HG02973 (cell line): ENCODE results near the gene UNKL.
"Not testable (repeated sequence)": the region's sequence is repeated elsewhere in the genome, so short reads cannot be mapped to it uniquely, and the experiment has no call there.

Experiments used
- ATAC-seq: cut with Tn5 transposase; IDR thresholded peaks from one replicate; pipeline ENCODE4 v1.9.1; 2021; ENCODE audit warnings: moderate library complexity; ENCODE audit not compliant: unreplicated experiment

The UNKL gene

DNA sequence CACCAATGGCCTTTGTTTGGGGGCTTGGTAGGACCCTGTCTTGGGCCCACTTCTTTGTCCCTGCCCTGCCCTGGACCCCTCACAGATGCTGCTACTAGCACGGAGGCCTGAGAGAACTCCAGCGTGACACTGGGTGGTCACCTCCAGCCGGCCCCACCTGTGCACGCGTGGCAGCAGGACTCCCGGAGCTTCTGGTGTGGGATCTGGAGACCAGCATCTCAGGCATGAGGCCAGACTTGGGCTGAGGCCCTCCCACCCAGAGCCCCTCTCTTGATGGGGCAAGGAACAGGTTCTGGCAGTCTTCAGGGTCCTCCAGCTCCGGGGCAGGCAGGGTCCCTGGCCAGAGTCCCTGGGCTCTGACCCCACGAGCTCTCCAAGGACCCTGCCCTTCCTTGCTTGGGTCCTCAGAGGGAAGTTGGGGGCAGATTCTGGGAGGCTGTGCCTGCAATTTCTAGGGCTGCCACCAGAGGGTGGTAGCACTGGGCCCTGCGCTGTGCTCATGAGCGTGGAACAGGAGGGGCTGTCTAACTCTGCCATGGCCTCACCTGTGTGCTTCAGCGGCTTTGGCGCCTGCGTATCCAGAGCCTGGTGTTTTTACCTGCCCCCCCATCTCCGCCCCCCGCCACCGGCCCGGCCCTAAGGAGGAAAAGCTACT, 84.1 kb downstream of the UNKL start:
- no peak for ATAC-seq

- ATAC-seq: not testable (repeated sequence)
Observed at GRCh38 chr16:1328961-1329360, 85.5 kb downstream of the UNKL start.

GRCh38 chr16:1328136-1328535, 86.4 kb downstream of the UNKL start:
- ATAC-seq: not testable (repeated sequence)

DNA sequence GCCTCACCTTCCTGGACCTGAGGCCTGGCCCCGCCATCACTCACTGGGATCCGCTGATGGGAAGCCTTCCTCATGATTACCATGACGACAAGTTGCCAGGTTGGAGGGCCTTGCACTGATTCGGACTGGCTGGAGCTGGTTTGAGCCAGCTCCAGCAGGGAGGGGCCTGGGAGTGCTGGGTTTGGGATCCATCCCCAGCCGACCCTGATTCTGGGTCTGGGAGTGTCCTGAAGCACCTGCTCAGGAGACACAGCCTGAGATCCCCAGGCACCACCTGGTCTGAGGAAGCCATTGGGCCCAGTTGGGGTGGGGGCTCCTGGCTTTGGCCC, 86.9 kb downstream of the UNKL start:
- ATAC-seq: no peak

DNA sequence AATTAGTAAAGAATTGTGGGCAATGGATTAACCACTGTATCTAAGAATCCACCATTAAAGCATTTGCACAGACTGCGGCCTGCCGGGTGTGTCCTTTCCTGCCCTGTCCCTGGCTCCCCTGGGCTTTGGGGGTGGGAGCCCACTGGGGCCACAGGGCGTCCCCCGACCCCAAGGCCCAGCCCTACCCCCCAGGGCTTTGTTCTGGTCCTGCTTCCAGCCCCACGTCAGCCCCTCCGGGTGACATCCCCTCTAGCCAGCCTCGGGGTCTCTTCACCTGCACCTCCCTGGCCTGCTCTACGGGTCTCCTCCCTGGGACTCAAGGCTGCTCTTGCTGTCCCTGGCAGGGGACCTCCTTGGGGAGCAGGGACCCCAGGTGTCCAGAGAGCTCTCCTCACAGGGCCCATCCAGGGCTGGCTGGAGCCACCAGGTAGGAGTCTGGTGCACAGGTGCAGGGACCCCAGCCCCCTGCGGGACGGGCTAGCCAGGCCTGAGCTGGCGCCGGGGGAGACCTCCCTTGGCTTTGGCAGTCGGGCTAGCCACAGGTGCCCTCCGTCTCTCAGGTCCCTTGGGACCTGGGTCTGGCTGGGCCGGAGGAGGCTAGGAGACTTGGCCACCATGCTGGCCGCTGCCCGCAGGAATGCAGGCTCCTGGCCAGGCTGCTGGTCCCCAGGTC, 87.4 kb downstream of the UNKL start:
- no peak for ATAC-seq

DNA sequence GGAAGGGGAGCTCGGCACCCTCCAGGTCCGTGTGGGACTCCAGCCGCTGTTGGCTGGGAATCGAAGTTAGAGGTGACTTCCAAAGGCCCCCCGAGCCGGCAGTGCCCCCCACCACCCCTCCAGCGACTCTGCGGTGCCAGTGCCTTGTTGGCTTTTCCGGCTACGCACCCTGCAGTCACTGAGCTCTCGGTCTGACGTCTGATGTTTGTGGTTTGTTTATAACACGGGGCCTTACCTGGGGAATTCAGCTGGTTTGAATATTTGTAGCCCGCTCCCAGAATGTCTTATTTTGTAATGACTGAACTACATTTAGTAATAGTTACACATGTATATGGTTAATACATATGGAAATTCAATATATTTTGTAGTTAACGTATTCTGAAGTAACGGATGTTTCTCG, 88.1 kb downstream of the UNKL start:
- ATAC-seq: no peak

- ATAC-seq: no peak
Observed at GRCh38 chr16:1325673-1326371, 88.7 kb downstream of the UNKL start.

GRCh38 chr16:1325261-1325660, 89.2 kb downstream of the UNKL start:
- ATAC-seq: no peak

GRCh38 chr16:1324286-1324826, 90.1 kb downstream of the UNKL start:
- no peak for ATAC-seq

- no peak for ATAC-seq
Observed at GRCh38 chr16:1323296-1324239, 90.9 kb downstream of the UNKL start.

DNA sequence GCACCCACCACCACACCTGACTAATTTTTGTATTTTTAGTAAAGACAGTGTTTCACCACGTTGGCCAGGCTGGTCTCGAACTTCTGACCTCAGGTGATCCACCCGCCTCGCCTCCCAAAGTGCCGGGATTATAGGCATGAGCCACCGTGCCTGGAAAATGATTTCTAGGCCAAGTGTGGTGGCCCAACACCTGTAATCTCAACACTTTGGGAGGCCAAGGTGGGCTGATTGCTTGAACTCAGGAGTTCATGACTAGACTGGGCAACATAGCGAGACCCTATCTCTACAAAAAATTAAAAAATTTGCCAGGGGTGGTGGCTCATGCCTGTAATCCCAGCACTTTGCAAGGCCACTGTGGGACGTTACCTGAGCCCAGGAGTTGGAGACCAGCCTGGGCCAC, 92.1 kb downstream of the UNKL start:
- no peak for ATAC-seq

GRCh38 chr16:1320658-1321240, 93.8 kb downstream of the UNKL start:
- ATAC-seq: no peak

GRCh38 chr16:1320097-1320496, 94.4 kb downstream of the UNKL start:
- no peak for ATAC-seq

GRCh38 chr16:1319041-1319440, 95.5 kb downstream of the UNKL start:
- no peak for ATAC-seq

GRCh38 chr16:1318268-1318545, 96.3 kb downstream of the UNKL start:
- ATAC-seq: no peak

GRCh38 chr16:1317479-1318267, 96.8 kb downstream of the UNKL start:
- ATAC-seq: no peak

DNA sequence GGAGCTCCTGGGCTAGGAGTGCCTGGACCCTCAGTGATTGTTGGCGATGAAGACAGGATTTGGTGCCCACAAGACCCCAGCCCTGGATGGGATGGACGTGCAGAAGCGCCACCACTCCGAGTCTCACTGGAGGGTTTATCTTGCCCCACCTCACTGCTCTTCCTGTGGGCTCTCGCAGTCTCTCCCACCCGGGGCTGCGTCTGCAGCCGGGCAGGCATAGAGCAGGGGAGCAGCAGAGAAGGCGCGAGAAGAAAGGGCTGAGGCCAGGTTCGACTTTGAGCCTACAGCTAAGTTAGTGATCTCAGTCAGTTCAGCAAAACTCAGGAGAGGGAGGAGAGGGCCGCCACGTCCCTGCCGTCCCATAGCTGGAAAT, 98.5 kb downstream of the UNKL start:
- ATAC-seq: no peak

DNA sequence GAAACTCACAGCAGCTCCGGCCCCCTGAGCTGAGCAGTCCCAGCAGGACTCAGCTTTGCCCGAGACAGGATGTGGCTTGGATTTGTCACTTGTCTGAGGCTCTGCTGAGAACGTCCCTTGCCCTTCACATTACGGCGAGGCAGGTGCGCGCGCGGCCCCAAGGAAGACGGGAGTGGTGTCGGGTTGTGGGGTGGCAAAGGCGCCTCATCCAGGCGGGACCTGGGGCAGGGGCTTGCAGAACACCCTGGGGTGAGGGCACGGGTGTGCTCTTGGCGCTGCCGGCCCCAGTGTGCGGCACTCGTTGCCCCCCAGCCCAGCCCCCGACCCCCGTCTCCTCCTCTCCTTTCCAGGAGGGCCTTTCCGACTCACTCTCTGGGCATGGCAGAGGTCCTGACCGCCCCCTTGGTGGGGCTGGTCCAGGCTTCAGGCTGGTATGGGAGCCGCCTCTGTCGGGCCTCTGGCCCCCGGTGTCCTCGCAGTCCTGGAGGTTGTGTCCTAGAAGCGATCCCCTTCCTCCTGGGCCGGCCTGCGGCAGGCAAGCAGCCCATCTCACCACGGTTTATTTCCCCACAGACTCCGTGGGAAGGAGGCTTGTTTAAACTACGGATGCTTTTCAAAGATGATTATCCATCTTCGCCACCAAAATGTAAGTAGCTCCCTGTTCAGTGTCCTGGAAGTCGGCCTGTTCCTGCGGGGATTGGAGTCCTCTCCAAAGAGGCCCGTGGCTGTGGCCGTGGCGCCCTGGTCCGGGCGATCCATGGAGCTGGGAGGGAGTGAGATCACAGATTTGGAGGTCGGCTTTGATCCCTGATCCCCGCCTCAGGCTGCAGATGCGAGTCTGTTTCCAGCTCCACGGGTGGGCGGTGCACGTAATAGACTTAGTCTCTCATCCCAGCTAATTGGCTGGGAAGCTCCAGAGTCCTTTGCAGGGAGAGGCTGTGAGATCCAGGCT, 99.1 kb downstream of the UNKL start:
- no peak for ATAC-seq
